Osteocyte (in vitro differentiated cells): Measurements from ENCODE around the gene HMCN2. TPM values are rescaled to one million over a fixed set of nuclear protein-coding genes. Genes with fewer than 3 reads are reported as not detected.

Experiments used
- DNase-seq: peaks from one replicate; pipeline ENCODE4 v3.0.0; 2021; ENCODE audit warnings: mixed read lengths; ENCODE audit not compliant: unreplicated experiment; ENCODE audit errors: extremely low spot score
- H3K27ac Mint-ChIP-seq: one replicate; pipeline ENCODE4 v1.8.0; 2021; ENCODE audit warnings: mild to moderate bottlenecking, mixed read lengths; ENCODE audit not compliant: unreplicated experiment
- H3K27me3 Mint-ChIP-seq: one replicate; pipeline ENCODE4 v1.8.0; 2021; ENCODE audit warnings: mixed read lengths; ENCODE audit not compliant: unreplicated experiment
- H3K36me3 Mint-ChIP-seq: one replicate; pipeline ENCODE4 v1.8.0; 2021; ENCODE audit warnings: mixed read lengths; ENCODE audit not compliant: unreplicated experiment
- H3K4me1 Mint-ChIP-seq: one replicate; pipeline ENCODE4 v1.8.0; 2021; ENCODE audit warnings: mixed read lengths; ENCODE audit not compliant: unreplicated experiment
- H3K4me3 Mint-ChIP-seq: one replicate; pipeline ENCODE4 v1.8.0; 2021; ENCODE audit warnings: mild to moderate bottlenecking, moderate library complexity, mixed read lengths; ENCODE audit not compliant: unreplicated experiment
- H3K9me3 Mint-ChIP-seq: one replicate; pipeline ENCODE4 v1.8.0; 2021; ENCODE audit warnings: mixed read lengths; ENCODE audit not compliant: unreplicated experiment
- total RNA-seq: library from RNA; stranded (reverse); gene quantifications from 2 replicates; pipeline ENCODE4 v1.2.1, GENCODE V29; 2021
- TF ChIP-seq, protein P1 (sequence below): fragments of 200-600 bp; sonication (generic); IDR thresholded peaks from 2 replicates; pipeline ENCODE4 v1.5.0; 2021; ENCODE audit warnings: antibody characterized with exemption, mild to moderate bottlenecking, moderate library complexity

HMCN2 gene
- total RNA-seq, 1 donor from 2014 or later = 0.05 TPM

DNA sequence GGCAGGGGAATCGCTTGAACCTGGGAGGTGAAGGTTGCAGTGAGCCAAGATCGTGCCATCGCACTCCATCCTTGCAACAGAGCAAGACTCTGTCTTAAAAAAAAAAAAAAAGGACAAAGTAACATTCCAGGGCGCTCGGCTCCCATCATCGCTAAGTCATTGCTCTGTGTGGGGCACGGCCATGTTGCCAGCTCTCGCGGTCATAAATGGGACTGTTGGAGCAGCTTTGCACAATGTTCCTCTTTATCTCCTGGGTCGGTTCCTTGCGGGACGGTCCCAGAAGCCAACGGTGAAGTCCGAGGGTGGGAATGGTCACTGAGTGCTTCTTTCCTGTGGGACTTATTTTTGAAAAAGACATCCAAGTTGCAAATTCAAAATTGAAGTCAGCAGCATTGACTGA lies 65.5 kb downstream of the HMCN2 start:
- H3K27me3 Mint-ChIP-seq = peaks cover 55% of the 10 kb centered on the region
- H3K36me3 Mint-ChIP-seq = no peaks in the 10 kb centered on the region
- H3K27ac Mint-ChIP-seq = no peak overlapping the region
- H3K4me1 Mint-ChIP-seq = peaks cover 7% of the 10 kb centered on the region
- TF ChIP-seq, protein P1, sequence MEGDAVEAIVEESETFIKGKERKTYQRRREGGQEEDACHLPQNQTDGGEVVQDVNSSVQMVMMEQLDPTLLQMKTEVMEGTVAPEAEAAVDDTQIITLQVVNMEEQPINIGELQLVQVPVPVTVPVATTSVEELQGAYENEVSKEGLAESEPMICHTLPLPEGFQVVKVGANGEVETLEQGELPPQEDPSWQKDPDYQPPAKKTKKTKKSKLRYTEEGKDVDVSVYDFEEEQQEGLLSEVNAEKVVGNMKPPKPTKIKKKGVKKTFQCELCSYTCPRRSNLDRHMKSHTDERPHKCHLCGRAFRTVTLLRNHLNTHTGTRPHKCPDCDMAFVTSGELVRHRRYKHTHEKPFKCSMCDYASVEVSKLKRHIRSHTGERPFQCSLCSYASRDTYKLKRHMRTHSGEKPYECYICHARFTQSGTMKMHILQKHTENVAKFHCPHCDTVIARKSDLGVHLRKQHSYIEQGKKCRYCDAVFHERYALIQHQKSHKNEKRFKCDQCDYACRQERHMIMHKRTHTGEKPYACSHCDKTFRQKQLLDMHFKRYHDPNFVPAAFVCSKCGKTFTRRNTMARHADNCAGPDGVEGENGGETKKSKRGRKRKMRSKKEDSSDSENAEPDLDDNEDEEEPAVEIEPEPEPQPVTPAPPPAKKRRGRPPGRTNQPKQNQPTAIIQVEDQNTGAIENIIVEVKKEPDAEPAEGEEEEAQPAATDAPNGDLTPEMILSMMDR = no peak
- no peak for DNase-seq
- no peaks in the 10 kb centered on the region for H3K9me3 Mint-ChIP-seq
- H3K4me3 Mint-ChIP-seq = no peak overlapping the region

DNA sequence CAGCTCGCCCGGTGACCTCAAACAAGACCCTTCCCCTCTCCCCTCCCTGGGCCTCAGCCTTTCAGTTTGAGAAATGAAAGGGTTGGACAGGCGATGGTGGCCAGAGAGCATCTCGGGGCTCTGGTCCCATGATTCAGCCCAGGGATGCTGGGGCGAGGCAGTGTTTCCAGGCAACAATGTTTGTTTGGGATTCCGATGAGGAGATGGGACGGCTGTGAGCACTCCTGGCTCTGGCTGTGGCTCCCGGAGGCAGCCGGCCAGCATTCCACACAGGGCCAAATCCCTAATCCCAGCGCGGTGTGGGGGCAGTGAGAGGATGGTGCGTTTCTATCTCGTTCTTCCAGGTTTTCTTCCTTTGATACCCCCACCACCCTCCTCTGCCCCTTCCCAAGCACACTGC lies 66.0 kb downstream of the HMCN2 start:
- H3K4me1 Mint-ChIP-seq = peaks cover 7% of the 10 kb centered on the region
- H3K36me3 Mint-ChIP-seq = no peaks in the 10 kb centered on the region
- H3K4me3 Mint-ChIP-seq = no peak overlapping the region
- peaks cover 51% of the 10 kb centered on the region for H3K27me3 Mint-ChIP-seq
- TF ChIP-seq, protein P1 = no peak
- H3K9me3 Mint-ChIP-seq = no peaks in the 10 kb centered on the region
- H3K27ac Mint-ChIP-seq = no peak overlapping the region
- no peak for DNase-seq

DNA sequence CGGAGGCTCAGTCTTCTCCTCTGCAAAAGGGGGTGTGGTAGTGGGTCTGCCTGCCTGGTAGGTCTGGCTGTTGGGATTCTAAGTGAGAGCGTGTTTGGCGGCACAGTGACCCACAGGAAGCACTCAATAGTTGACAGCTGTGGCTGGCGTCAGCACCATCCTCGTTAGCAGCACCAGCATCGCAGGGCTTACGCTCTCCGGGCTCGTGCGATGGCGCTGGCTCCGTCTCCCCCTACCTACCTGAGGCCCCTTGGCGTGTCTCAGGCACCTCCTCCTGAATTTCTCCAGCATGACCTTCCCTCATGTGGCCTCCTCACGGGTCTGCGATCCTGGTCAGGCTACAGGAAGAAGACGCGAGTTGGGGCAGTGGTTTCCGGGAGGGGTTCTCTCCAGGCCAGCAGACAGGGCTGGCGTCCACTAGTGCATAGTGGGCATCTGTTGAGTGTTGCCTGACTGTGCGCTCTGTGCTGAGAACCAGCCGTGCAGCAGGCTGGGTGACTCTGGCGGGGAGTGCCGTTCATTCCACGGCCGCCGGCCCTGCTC lies 66.9 kb downstream of the HMCN2 start:
- TF ChIP-seq, protein P1 = no peak
- no peak for DNase-seq
- H3K27ac Mint-ChIP-seq = no peak overlapping the region
- no peaks in the 10 kb centered on the region for H3K36me3 Mint-ChIP-seq
- H3K4me1 Mint-ChIP-seq = peaks cover 7% of the 10 kb centered on the region
- H3K27me3 Mint-ChIP-seq = peaks cover 48% of the 10 kb centered on the region
- no peak overlapping the region for H3K4me3 Mint-ChIP-seq
- no peaks in the 10 kb centered on the region for H3K9me3 Mint-ChIP-seq

DNA sequence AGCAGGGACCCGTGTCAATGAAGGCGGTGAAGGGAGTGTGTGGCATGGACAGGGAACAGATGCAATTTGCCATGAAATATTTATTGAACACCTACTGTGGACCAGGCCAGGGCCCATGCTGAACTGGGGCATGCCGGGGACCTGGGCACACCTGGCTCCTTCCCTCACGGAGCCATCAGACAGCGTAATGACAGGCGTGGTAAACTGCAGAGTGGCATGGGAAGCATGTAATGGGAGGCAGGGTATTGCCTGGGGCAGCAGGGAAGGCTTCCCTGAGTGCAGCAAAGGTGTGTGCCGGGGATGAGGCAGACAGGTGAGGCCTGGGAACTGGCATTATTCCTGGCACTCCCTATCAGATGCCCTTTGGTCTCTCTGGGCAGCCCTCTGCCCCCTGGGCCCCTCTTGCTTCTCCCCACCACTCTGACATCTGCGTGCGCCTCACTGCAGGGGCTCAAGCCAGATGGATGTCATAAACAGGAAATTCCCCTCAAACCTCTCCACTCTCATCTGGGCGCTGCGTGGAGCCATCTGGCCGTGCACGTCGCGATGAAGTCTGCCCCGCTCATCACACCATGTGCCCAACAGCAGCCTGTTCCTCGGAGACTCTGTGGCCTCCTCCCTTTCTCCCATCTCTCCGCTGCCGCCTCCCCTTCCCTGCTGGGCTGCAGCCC lies 67.6 kb downstream of the HMCN2 start:
- Mint-ChIP-seq H3K27me3 (peaks cover 48% of the 10 kb centered on the region), H3K9me3 (no peaks in the 10 kb centered on the region), H3K4me3 (no peak overlapping the region), H3K27ac (no peak overlapping the region), H3K36me3 (no peaks in the 10 kb centered on the region), H3K4me1 (peaks cover 7% of the 10 kb centered on the region)
- no peak for DNase-seq
- TF ChIP-seq, protein P1 = no peak

DNA sequence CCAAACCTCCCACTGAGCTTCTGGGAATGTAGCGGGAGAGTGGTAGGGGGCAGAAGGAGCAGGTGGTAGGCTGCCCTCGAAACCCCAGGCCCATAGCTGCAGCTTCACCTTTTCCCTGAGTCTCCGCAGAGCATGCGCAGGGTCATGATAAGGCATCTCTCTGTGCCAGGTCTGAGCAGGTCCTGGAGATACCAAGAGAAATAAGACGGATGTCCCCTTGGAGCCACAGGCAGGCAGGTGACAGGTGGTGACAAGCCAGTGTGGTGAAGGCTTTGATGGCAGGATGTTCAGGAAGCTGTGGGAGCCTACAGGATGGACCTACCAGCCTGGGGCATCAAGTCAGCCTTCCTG lies 68.1 kb downstream of the HMCN2 start:
- Mint-ChIP-seq H3K36me3 (no peaks in the 10 kb centered on the region), H3K27me3 (peaks cover 43% of the 10 kb centered on the region), H3K9me3 (no peaks in the 10 kb centered on the region), H3K27ac (no peak overlapping the region), H3K4me1 (peaks cover 4% of the 10 kb centered on the region), H3K4me3 (no peak overlapping the region)
- DNase-seq = no peak
- TF ChIP-seq, protein P1 = no peak
